GM19239 (cell line): ENCODE measurements around the gene MRLN.
"Not testable (repeated sequence)": the region's sequence is repeated elsewhere in the genome, so short reads cannot be mapped to it uniquely, and the experiment has no call there.

Experiments
- DNase-seq: peaks from one replicate; pipeline ENCODE4 v3.0.0; 2011; ENCODE audit warnings: low spot score; ENCODE audit not compliant: insufficient read length
- FAIRE-seq: peaks from 2 replicates; lab custom pipeline; 2011; peaks lifted over from hg19 to GRCh38; lab: Jason Lieb, UNC

MRLN gene

GRCh38 chr10:59750155-59750945, 2.9 kb downstream of the MRLN start:
- FAIRE-seq: no peak

GRCh38 chr10:59748834-59749233, 4.4 kb downstream of the MRLN start:
- DNase-seq (peak; percentile 9), FAIRE-seq (no peak)

More at GRCh38 chr10:59750155-59750945, 2.9 kb downstream of the MRLN start:
- DNase-seq: no peak

GRCh38 chr10:59745163-59745650, 8.0 kb downstream of the MRLN start:
- DNase-seq: no peak
- FAIRE-seq: no peak

GRCh38 chr10:59744762-59745161, 8.5 kb downstream of the MRLN start:
- FAIRE-seq, DNase-seq: not testable (repeated sequence)

GRCh38 chr10:59744156-59744555, 9.1 kb downstream of the MRLN start:
- FAIRE-seq, DNase-seq: not testable (repeated sequence)

- DNase-seq (no peak), FAIRE-seq (no peak)
Observed at GRCh38 chr10:59741583-59741982, 11.7 kb downstream of the MRLN start.

- DNase-seq (no peak), FAIRE-seq (no peak)
Observed at GRCh38 chr10:59741048-59741447, 12.2 kb downstream of the MRLN start.

- DNase-seq: no peak
- no peak for FAIRE-seq
Observed at GRCh38 chr10:59736749-59737148, 16.5 kb downstream of the MRLN start.

GRCh38 chr10:59735296-59735695, 18.0 kb downstream of the MRLN start:
- FAIRE-seq (no peak), DNase-seq (no peak)

GRCh38 chr10:59734014-59734462, 19.2 kb downstream of the MRLN start:
- DNase-seq: no peak
- FAIRE-seq: no peak

- FAIRE-seq, DNase-seq: not testable (repeated sequence)
Observed at GRCh38 chr10:59733321-59734013, 19.8 kb downstream of the MRLN start.

GRCh38 chr10:59732849-59733248, 20.4 kb downstream of the MRLN start:
- DNase-seq, FAIRE-seq: not testable (repeated sequence)

- not testable (repeated sequence) for DNase-seq, FAIRE-seq
Observed at GRCh38 chr10:59729167-59729566, 24.1 kb downstream of the MRLN start.

- DNase-seq (no peak), FAIRE-seq (no peak)
Observed at GRCh38 chr10:59724098-59724938, 28.9 kb downstream of the MRLN start.

- FAIRE-seq: no peak
- no peak for DNase-seq
Observed at GRCh38 chr10:59720377-59720776, 32.9 kb downstream of the MRLN start.

GRCh38 chr10:59719374-59719773, 33.9 kb downstream of the MRLN start:
- DNase-seq: no peak
- no peak for FAIRE-seq

GRCh38 chr10:59718257-59718656, 35.0 kb downstream of the MRLN start:
- FAIRE-seq: no peak
- no peak for DNase-seq

GRCh38 chr10:59713196-59713821, 39.9 kb downstream of the MRLN start:
- DNase-seq (no peak), FAIRE-seq (no peak)

- FAIRE-seq: no peak
Observed at GRCh38 chr10:59711871-59712494, 41.3 kb downstream of the MRLN start.

More at GRCh38 chr10:59711871-59712494, 41.3 kb downstream of the MRLN start:
- no peak for DNase-seq
